ENCODE results near the gene NOL3.

Gene NOL3

DNA sequence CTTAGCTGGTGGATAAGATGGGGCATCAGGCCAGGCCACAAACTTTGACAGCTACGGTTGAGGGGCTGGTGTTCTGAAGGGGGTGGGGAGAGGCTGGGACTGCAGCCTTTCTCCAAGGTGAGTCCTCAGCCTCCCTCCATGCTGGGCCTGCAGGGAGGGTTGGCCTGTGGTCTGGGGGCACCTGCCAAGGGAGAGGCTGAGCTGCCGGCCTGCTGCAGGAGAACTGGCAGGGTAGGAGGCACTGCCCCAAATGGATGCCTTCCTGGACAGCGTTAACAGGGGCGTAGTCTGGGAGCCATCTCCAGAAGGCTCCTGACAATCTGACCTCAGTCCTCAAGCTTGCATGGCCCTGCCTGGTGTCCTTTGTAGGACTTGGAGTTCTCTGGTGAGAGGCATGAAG, 33.7 kb downstream of the NOL3 start:
- DNase-seq (ENCODE audit: low read depth in 1 of 2, low spot score in 1 of 2): no peak

GRCh38 chr16:67206129-67206837, 35.9 kb downstream of the NOL3 start:
- no peak for DNase-seq (ENCODE audit: low read depth in 1 of 2, low spot score in 1 of 2)

DNA sequence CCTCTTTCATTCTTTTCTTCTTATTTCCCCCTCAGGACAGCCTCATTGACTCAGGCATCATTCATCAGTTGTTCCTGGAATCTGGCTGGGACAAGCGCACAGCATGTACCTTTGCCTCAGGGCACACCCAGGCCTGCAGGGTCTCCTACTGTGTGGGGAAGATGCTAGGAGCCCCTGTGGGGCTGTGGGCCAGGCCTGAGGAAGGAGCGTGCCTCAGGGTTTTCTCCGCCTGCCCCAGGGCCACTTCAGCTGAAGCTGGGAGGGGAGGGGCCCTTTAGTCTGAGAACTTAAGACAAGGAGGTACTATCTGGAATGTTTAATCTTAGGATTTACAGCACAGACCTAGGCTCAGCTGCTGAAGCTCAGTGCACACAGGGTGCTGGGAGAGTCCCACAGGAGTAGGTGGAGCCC, 36.5 kb downstream of the NOL3 start:
- no peak for DNase-seq (ENCODE audit: low read depth in 1 of 2, low spot score in 1 of 2)

GRCh38 chr16:67207249-67208091, 37.1 kb downstream of the NOL3 start:
- DNase-seq (ENCODE audit: low read depth in 1 of 2, low spot score in 1 of 2): no peak

DNA sequence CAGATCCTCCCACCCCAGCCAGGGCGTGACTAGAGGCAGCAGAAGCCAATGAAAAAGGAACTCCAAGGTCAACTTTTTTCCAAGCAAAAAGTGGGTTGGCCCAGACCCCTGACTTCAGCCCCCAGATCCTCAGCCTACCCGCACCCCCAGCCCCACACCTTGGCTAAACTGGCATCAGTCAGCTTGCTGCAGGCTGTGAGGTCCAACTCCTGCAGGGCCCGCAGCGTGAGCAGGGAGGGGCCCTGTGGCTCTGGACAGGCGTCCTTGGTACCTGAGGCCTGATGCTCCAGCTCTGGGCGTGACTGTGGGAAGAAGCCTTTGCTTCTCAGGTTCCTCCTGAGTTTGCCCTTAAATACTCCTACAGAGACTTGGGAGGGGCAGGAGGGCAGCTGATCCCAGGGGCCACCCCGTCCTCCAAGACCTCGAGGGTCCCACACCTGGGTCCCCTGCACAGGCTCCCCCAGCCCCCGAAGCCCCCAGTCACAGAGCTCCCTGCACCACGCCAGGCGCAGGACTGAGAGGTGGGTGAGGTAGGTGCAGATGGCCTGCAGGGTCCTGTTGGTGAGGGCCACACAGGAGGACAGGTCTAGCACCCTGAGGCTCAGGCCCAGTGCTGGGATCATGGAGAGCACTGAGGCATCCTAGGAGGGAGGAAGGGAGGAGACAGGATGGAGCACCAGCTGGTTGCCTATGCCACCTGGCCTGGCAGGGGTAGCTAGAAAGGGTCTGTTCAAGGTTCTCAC, 38.0 kb downstream of the NOL3 start:
- no peak for DNase-seq (ENCODE audit: low read depth in 1 of 2, low spot score in 1 of 2)

GRCh38 chr16:67209565-67209964, 39.2 kb downstream of the NOL3 start:
- DNase-seq (ENCODE audit: low read depth in 1 of 2, low spot score in 1 of 2): no peak

GRCh38 chr16:67210069-67210937, 40.0 kb downstream of the NOL3 start:
- DNase-seq (ENCODE audit: low read depth in 1 of 2, low spot score in 1 of 2): no peak

- no peak for DNase-seq (ENCODE audit: low read depth in 1 of 2, low spot score in 1 of 2)
Measured at GRCh38 chr16:67211674-67212073, 41.3 kb downstream of the NOL3 start.

GRCh38 chr16:67212766-67213165, 42.4 kb downstream of the NOL3 start:
- no peak for DNase-seq (ENCODE audit: low read depth in 1 of 2, low spot score in 1 of 2)

DNA sequence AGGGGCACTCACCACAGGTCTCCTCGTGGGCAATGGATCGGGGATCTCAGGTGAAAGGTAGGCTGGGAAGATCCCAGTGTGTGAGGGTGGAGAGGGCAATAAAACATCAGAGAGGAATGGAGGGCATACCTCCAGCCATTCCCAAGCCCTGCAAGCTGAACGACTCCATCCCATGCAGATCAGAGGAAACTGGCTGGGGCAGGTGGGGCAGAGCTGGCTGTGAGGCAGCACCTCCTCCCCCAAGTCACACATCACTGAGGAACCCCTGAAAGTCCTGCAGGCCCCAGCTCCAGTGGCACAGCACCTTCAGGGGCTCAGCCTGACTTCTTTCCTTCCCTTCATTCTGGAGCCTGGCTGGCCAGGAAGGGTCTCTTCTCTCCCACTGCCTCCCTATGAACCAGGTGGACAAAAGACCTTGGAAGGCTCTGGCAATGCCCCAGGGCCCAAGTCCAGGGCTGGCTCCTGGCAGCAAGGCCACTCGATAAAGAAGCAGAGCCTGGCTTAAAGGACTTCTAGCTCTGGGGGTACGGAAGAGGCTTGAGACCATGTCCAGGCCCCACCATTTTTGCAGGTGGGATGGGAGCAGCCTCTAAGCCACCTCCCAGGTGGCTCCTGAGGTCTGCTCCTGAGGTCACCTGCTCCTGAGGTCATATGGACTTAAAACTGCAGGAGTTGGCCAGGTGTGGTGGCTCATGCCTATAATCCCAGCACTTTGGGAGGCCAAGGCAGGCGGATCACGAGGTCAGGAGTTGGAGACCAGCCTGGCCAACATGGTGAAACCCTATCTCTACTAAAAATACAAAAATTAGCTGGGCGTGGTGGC, 43.1 kb downstream of the NOL3 start:
- no peak for DNase-seq (ENCODE audit: low read depth in 1 of 2, low spot score in 1 of 2)

GRCh38 chr16:67215706-67216105, 45.4 kb downstream of the NOL3 start:
- no peak for DNase-seq (ENCODE audit: low read depth in 1 of 2, low spot score in 1 of 2)

- no peak for DNase-seq (ENCODE audit: low read depth in 1 of 2, low spot score in 1 of 2)
Measured at GRCh38 chr16:67216612-67217490, 46.5 kb downstream of the NOL3 start.

- no peak for DNase-seq (ENCODE audit: low read depth in 1 of 2, low spot score in 1 of 2)
Measured at GRCh38 chr16:67223992-67224391, 53.7 kb downstream of the NOL3 start.
